Common myeloid progenitor, CD34-positive (primary cell): ENCODE results near the gene TIMM10B. TPM values are rescaled to one million over a fixed set of nuclear protein-coding genes. Genes with fewer than 3 reads are reported as not detected.

Experiments used
- CTCF ChIA-PET: fragments of 350-600 bp; sonication (Branson Sonifier 250); formaldehyde crosslinking; loops from one replicate; lab custom pipeline; 2021; ENCODE audit warnings: antibody characterized with exemption; lab: Charles Lee
- POLR2A ChIA-PET: fragments of 350-600 bp; sonication (Branson Sonifier 250); formaldehyde crosslinking; loops from one replicate; lab custom pipeline; 2021; ENCODE audit warnings: antibody characterized with exemption; lab: Charles Lee
- DNase-seq, 3 donors: peaks; one replicate each; pipeline versions ENCODE4 v3.0.0 to v3.0.0-alpha.2; 2013
- H3K27ac ChIP-seq, 2 experiments: 1 replicate in 1 of 2; 2 replicates in 1 of 2; pipeline ENCODE4 v1.7.0; 2013; ENCODE audit warnings: inconsistent platforms in 2 of 2, low read length in 2 of 2, mild to moderate bottlenecking in 2 of 2, low read depth in 1 of 2, moderate library complexity in 1 of 2; ENCODE audit not compliant: severe bottlenecking in 2 of 2, insufficient read depth in 1 of 2, poor library complexity in 1 of 2
- H3K27me3 ChIP-seq, 5 experiments: replicated peaks in 2 of 5; 1 replicate in 3 of 5; 2 replicates in 2 of 5; pipeline versions ENCODE4 v1.6.1 to v1.7.0; 2013; ENCODE audit warnings: low read length in 4 of 5, mild to moderate bottlenecking in 2 of 5, moderate library complexity in 2 of 5, inconsistent platforms in 1 of 5; ENCODE audit not compliant: insufficient read depth in 5 of 5, control insufficient read depth in 4 of 5
- H3K36me3 ChIP-seq, 4 experiments: 1 replicate in 2 of 4; 2 replicates in 2 of 4; pipeline versions ENCODE4 v1.6.1 to v1.7.0; 2013; ENCODE audit warnings: low read length in 3 of 4, control low read depth in 1 of 4, mild to moderate bottlenecking in 1 of 4; ENCODE audit not compliant: control insufficient read depth in 4 of 4, insufficient read depth in 4 of 4
- H3K4me1 ChIP-seq, 4 experiments: 1 replicate in 3 of 4; 2 replicates in 1 of 4; pipeline versions ENCODE4 v1.6.1 to v1.7.1; 2013; ENCODE audit warnings: low read length in 3 of 4, mild to moderate bottlenecking in 3 of 4, control low read depth in 1 of 4, inconsistent platforms in 1 of 4, moderate library complexity in 1 of 4; ENCODE audit not compliant: control insufficient read depth in 4 of 4, insufficient read depth in 4 of 4; ENCODE audit errors: control extremely low read depth in 1 of 4
- H3K4me3 ChIP-seq, 7 experiments: 1 replicate in 4 of 7; 2 replicates in 3 of 7; pipeline versions ENCODE4 v1.5.1 to v1.7.0; 2013; ENCODE audit warnings: mild to moderate bottlenecking in 7 of 7, low read length in 6 of 7, moderate library complexity in 6 of 7, inconsistent platforms in 2 of 7, low read depth in 2 of 7, control low read depth in 1 of 7; ENCODE audit not compliant: insufficient read depth in 4 of 7, control insufficient read depth in 1 of 7; ENCODE audit errors: extremely low read depth in 1 of 7
- H3K9me3 ChIP-seq, 5 experiments: 1 replicate in 4 of 5; 2 replicates in 1 of 5; pipeline versions ENCODE4 v1.6.1 to v1.7.1; 2013; ENCODE audit warnings: low read length in 4 of 5, mild to moderate bottlenecking in 2 of 5, inconsistent platforms in 1 of 5, low read depth in 1 of 5, moderate library complexity in 1 of 5; ENCODE audit not compliant: control insufficient read depth in 4 of 5, insufficient read depth in 2 of 5; ENCODE audit errors: control extremely low read depth in 1 of 5
- WGBS: methylation state at CpG from one replicate; pipeline ENCODE4 v1.1.5; 2013; ENCODE audit not compliant: insufficient coverage; 5-methylcytosine and 5-hydroxymethylcytosine counted together
- polyA plus RNA-seq: library from polyadenylated mRNA; unstranded; fragments of 120-200 nt; gene quantifications from one replicate; pipeline ENCODE4 v1.2.1, GENCODE V29; 2013

TIMM10B gene, protein sequence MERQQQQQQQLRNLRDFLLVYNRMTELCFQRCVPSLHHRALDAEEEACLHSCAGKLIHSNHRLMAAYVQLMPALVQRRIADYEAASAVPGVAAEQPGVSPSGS
- 34.3 TPM for polyA plus RNA-seq

DNA sequence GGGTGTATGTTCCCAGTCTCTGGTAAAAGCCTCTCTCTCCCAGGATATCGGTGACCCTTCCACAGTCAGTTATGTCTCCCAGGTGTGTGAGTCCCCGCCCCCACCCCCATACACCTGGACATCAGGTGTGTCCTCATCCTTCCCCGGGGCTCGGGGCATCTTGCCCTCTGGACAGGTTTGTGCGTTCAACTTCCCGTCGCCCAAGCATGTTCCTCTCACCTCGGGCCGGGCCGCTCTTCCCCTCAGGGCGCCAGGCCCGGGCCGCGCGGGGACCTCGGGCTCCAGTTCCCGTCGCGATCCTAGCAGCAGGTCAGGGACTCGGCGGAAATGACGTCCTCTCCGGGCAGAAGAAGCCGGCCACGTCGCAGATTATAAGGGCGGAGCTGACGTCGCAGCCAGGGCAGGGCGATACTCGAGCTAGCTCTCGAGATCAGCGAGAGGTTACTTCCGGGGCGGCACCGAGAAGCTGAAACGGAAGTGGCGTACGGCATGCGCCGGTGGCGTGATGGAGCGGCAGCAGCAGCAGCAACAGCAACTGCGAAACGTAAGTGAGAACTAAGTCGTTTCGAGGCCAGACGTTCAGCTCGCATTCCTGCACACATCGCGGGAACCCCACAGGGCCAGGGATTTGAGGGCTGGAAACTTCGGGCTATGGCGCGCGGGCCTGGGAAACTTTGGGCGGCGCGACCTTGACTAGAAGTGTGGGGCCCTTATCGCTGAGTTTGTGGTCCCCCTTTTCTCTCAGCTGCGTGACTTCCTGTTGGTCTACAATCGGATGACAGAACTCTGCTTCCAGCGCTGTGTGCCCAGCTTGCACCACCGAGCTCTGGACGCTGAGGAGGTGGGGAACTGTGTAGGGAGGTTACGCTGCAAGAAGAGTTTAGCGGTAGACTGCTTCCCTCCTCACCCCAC lies at the start of gene TIMM10B, which contains the start of gene ARFIP2:
Gene TIMM10B (plus strand): TSS at position 490 of the 912 bp plus-strand sequence. CDS start 16 bp downstream, at position 506.
Gene ARFIP2 (minus strand): TSS at position 320 of the 912 bp plus-strand sequence. CDS start 910 bp downstream, outside the sequence.
- no peaks in the 10 kb centered on the region for H3K27me3 ChIP-seq
- H3K27ac ChIP-seq, result peak within 1 kb of the TSS; percentile 91 to 96
- DNase-seq, result peak; percentile 98 to 99 (median 99)
- under 1% methylated on average over 60 of the region's 66 CpGs for WGBS
- H3K4me1 ChIP-seq, result peaks cover 6 to 23% (median 21%) of the 10 kb centered on the region in 4 experiments
- H3K36me3 ChIP-seq, result peaks cover 17 to 66% (median 38%) of the 10 kb centered on the region in 4 experiments
- ChIA-PET CTCF (interaction anchor here (0.8 to 5.1 kb wide), 11 partner anchors 9 to 224 kb away, joined by 3 to 19 read pairs (median 5); partner anchors contain the start of genes DNHD1 and HPX), POLR2A (interaction anchor here (1.3 to 1.5 kb wide), 3 partner anchors 12 to 131 kb away, joined by 4 to 6 read pairs (median 5); partner anchors contain the start of gene TAF10)
- no peaks in the 10 kb centered on the region for H3K9me3 ChIP-seq
- peak within 1 kb of the TSS; percentile 41 to 92 (median 78) for H3K4me3 ChIP-seq

DNA sequence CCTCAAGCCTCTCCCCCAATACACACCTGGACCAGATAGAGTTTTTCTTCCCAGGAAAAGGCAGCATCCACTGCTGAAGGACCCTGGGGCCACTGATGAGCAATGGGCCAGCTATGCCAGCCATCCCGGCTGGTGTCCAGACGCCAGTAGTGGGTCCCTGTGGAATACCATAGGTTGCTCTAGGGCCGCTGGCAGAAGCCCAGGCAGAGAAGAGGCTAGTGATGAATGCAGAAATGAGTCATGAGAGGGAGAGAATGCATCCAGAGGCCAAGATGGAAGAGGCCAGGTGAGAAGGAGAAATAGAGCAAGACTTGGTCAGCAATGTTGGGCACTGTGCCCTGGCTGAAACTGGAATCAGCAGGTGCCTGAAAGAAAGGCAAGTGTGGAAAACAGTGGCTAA lies 49.4 kb upstream of the TIMM10B start:
- Histone ChIP-seq H3K36me3 (no peaks in the 10 kb centered on the region), H3K27me3 (peaks cover 0 to 4% (median 0%) of the 10 kb centered on the region in 5 experiments), H3K4me3 (no peak overlapping the region), H3K4me1 (no peaks in the 10 kb centered on the region), H3K9me3 (no peaks in the 10 kb centered on the region), H3K27ac (no peak overlapping the region)
- ChIA-PET POLR2A (no interaction called here), CTCF (interaction anchor here (0.6 to 22.9 kb wide), 3 partner anchors 7 to 262 kb away, joined by 3 to 464 read pairs (median 5); partner anchors contain the start of gene SMPD1)
- no peak for DNase-seq
- WGBS, result 100% methylated on average over 3 of the region's 3 CpGs

DNA sequence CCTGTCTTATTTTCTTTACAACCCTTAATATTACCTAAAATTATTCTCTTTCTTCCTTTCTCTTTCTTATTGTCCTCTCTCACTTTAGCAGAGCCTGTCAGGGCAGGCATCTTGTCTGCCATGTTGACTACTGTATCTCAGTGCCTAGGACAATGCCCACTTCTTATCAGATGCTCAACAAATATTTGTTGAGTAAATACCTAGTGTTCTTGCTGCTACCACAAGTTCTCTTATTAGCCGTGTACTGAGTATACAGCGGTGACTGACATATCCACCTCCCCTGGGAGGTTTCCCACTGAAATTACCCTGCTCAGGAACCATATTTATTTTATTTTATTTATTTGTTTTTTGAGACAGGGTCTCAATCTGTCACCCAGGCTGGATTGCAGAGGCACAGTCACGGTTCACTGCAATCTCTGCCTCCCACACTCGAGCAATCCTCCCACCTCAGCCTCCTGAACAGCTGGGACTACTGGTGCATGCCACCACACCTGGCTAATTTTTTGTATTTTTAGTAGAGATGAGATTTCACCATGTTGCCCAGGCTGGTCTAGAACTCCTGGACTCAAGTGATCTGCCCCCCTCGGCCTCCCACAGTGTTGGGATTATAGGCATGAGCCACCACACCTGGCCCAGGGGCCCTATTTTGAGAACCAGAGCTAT lies 47.2 kb upstream of the TIMM10B start:
- H3K27ac ChIP-seq, result no peak overlapping the region
- no peak overlapping the region for H3K4me3 ChIP-seq
- no peaks in the 10 kb centered on the region for H3K36me3 ChIP-seq
- 92% methylated on average over 2 of the region's 5 CpGs for WGBS
- peaks cover 0 to 15% (median 9%) of the 10 kb centered on the region in 4 experiments for H3K4me1 ChIP-seq
- ChIA-PET CTCF (interaction anchor here (0.7 to 22.9 kb wide), 6 partner anchors 15 to 128 kb away, joined by 3 to 464 read pairs (median 4); partner anchors contain the start of genes APBB1 and SMPD1), POLR2A (interaction anchor here (0.6 kb wide), 1 partner anchor 77 kb away, joined by 3 read pairs; no protein-coding TSS in a partner anchor)
- peaks cover 0 to 4% (median 0%) of the 10 kb centered on the region in 5 experiments for H3K27me3 ChIP-seq
- H3K9me3 ChIP-seq, result no peaks in the 10 kb centered on the region
- DNase-seq, result no peak

DNA sequence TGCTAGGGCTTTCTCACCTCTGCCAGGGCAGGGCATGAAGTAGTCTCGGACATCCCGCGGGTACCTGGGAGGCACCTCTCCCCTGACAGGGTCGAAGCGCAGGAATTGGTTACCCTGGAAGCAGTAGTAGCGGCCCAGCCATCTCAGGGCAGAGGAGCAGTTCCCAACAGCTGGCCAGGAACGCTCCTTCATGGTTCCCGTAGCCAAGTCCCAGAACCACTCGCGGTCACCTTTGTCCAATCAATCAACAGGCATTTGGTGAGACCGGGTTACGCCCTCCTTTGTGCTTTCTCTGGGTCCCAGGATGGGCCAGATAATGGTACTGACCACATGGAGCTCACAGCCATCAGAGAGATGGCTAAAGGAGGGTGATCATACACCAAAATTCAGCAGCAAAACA lies 43.9 kb upstream of the TIMM10B start:
- no peak overlapping the region for H3K27ac ChIP-seq
- H3K27me3 ChIP-seq, result peaks cover 0 to 4% (median 0%) of the 10 kb centered on the region in 5 experiments
- H3K9me3 ChIP-seq, result no peaks in the 10 kb centered on the region
- no peak for DNase-seq
- peaks cover 0 to 15% (median 9%) of the 10 kb centered on the region in 4 experiments for H3K4me1 ChIP-seq
- no peaks in the 10 kb centered on the region for H3K36me3 ChIP-seq
- 91% methylated on average over 10 of the region's 12 CpGs for WGBS
- H3K4me3 ChIP-seq, result no peak overlapping the region
- ChIA-PET POLR2A (no interaction called here), CTCF (interaction anchor here (0.7 to 22.9 kb wide), 5 partner anchors 10 to 53 kb away, joined by 3 to 464 read pairs (median 5); partner anchors contain the start of gene SMPD1)

DNA sequence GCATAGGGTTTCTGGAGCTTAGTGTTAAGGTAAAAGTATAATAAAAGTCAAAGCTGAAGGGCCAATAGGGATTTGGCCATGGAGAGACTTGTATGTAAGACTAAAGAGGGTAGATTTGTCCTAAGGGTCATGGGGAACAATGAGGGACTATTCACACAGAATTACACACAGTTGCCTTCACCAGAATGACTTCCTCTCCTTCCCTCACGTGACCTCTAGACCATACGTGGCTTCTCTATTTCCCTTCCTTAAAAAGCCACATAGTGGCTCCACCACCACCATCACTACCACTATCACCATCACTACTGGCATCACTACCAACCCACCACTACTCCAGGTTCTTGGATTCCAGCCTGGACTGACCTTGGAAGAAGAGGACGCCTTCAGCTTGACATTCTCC lies 43.3 kb upstream of the TIMM10B start:
- Histone ChIP-seq H3K27me3 (peaks cover 0 to 4% (median 0%) of the 10 kb centered on the region in 5 experiments), H3K27ac (no peak overlapping the region), H3K36me3 (no peaks in the 10 kb centered on the region), H3K4me3 (no peak overlapping the region), H3K9me3 (no peaks in the 10 kb centered on the region), H3K4me1 (peaks cover 0 to 15% (median 9%) of the 10 kb centered on the region in 4 experiments)
- 29% methylated on average over 3 of the region's 3 CpGs for WGBS
- CTCF ChIA-PET, result interaction anchor here (1.4 to 22.9 kb wide), 5 partner anchors 7 to 67 kb away, joined by 4 to 464 read pairs (median 6); partner anchors contain the start of gene SMPD1
- POLR2A ChIA-PET, result no interaction called here
- DNase-seq, result peak; percentile 31 to 69 (median 64)

DNA sequence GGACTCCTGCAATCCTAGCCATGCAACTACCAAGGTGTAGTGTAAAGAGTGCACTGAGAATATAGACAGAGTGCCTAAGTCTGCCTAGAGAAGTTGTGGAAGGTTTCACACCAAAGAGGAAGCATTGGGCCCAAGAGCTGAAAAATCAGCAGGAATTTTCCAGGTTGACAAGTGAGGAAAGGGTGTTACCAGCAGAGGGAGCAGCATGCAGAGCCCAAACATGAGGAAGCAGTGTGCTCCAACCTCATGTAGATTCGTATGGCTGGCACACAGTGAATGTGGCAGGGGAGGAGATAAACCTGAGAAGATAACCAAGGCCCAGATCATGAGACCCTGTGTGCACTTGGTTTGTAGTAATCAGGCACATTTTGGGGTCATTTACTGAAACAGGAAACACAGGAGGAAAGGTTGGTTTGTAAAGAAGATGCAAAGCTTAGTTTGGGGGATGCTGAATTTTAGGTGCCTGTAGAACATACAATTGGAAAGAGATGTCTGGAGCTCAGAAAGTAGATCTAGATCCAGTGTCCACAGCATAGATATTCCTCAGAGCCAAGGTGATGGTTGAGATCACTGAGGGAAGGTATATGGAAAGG lies 42.2 kb upstream of the TIMM10B start:
- 22% methylated on average over 1 of the region's 1 CpG for WGBS
- Histone ChIP-seq H3K27me3 (peaks cover 0 to 3% (median 0%) of the 10 kb centered on the region in 5 experiments), H3K4me1 (peaks cover 0 to 15% (median 10%) of the 10 kb centered on the region in 4 experiments), H3K27ac (no peak overlapping the region), H3K9me3 (no peaks in the 10 kb centered on the region), H3K36me3 (no peaks in the 10 kb centered on the region), H3K4me3 (no peak overlapping the region)
- CTCF ChIA-PET, result interaction anchor here (0.6 to 22.9 kb wide), 10 partner anchors 8 to 85 kb away, joined by 3 to 464 read pairs (median 6); partner anchors contain the start of genes APBB1 and SMPD1
- POLR2A ChIA-PET, result no interaction called here
- peak; percentile 60 to 70 (median 70) for DNase-seq
